HG02870 (cell line): ENCODE measurements around the gene ZNF280B.
"Not testable (repeated sequence)": the region's sequence is repeated elsewhere in the genome, so short reads cannot be mapped to it uniquely, and the experiment has no call there.

ENCODE experiments used
- ATAC-seq: cut with Tn5 transposase; IDR thresholded peaks from one replicate; pipeline ENCODE4 v1.9.1; 2021; ENCODE audit warnings: mild to moderate bottlenecking, moderate library complexity; ENCODE audit not compliant: unreplicated experiment

Gene ZNF280B

GRCh38 chr22:22535662-22536061 is 27.1 kb upstream of the ZNF280B start:
- ATAC-seq, result no peak

- no peak for ATAC-seq
Measured at GRCh38 chr22:22534604-22535415, 26.3 kb upstream of the ZNF280B start.

- ATAC-seq, result no peak
Measured at GRCh38 chr22:22533863-22534262, 25.3 kb upstream of the ZNF280B start.

GRCh38 chr22:22533417-22533816 is 24.9 kb upstream of the ZNF280B start:
- ATAC-seq, result no peak

- not testable (repeated sequence) for ATAC-seq
Measured at GRCh38 chr22:22532547-22533071, 24.1 kb upstream of the ZNF280B start.

GRCh38 chr22:22531770-22532546 is 23.4 kb upstream of the ZNF280B start:
- no peak for ATAC-seq

GRCh38 chr22:22528780-22529179 is 20.2 kb upstream of the ZNF280B start:
- no peak for ATAC-seq

GRCh38 chr22:22527312-22527711 is 18.8 kb upstream of the ZNF280B start:
- no peak for ATAC-seq

GRCh38 chr22:22526125-22526912 is 17.8 kb upstream of the ZNF280B start:
- ATAC-seq, result no peak

- ATAC-seq, result no peak
Measured at GRCh38 chr22:22523494-22523893, 15.0 kb upstream of the ZNF280B start.

GRCh38 chr22:22521631-22522030 is 13.1 kb upstream of the ZNF280B start:
- ATAC-seq, result no peak

GRCh38 chr22:22520667-22521602 is 12.4 kb upstream of the ZNF280B start:
- ATAC-seq, result no peak

- ATAC-seq, result no peak
Measured at GRCh38 chr22:22520020-22520656, 11.6 kb upstream of the ZNF280B start, which contains the start of gene ZNF280A. TSS of gene ZNF280A (minus strand) at chr22:22520270. CDS start at chr22:22515630, 4,640 bp downstream.

- no peak for ATAC-seq
Measured at GRCh38 chr22:22519591-22519990, 11.0 kb upstream of the ZNF280B start.

GRCh38 chr22:22516992-22517391 is 8.4 kb upstream of the ZNF280B start:
- no peak for ATAC-seq

GRCh38 chr22:22515890-22516289 is 7.3 kb upstream of the ZNF280B start:
- no peak for ATAC-seq

GRCh38 chr22:22514431-22514830 is 5.9 kb upstream of the ZNF280B start:
- not testable (repeated sequence) for ATAC-seq

- ATAC-seq, result no peak
Measured at GRCh38 chr22:22513619-22514018, 5.1 kb upstream of the ZNF280B start.

- ATAC-seq, result no peak
Measured at GRCh38 chr22:22512951-22513350, 4.4 kb upstream of the ZNF280B start.
